OCI-LY3 (cell line): Measurements from ENCODE around the gene TYRO3.
A peak's percentile ranks its signal among the peaks of the same experiment; 100 is the strongest.

Source experiments
- H2AFZ ChIP-seq: fragments of 200-600, 300-600 bp; shearing (Covaris generic); 2 replicates; pipeline ENCODE4 v1.6.0; 2014; ENCODE audit warnings: antibody characterized with exemption, low read depth, low read length
- H3K27ac ChIP-seq: fragments of 200-600, 300-600 bp; sonication (generic); 2 replicates; pipeline ENCODE4 v1.5.1; 2014; ENCODE audit warnings: mild to moderate bottlenecking, low read length, moderate library complexity, mixed read lengths
- H3K27me3 ChIP-seq: fragments of 200-600, 300-600 bp; sonication (generic); 2 replicates; pipeline ENCODE4 v1.6.1; 2014; ENCODE audit warnings: low read depth, low read length, mixed read lengths
- H3K36me3 ChIP-seq: fragments of 200-600, 300-600 bp; sonication (generic); replicated peaks from 2 replicates; pipeline ENCODE3; 2014; ENCODE audit warnings: low read depth, low read length, mixed read lengths
- H3K4me1 ChIP-seq: fragments of 300-600, 200-600 bp; sonication (generic); 2 replicates; pipeline ENCODE4 v1.6.1; 2014; ENCODE audit warnings: low read length, mixed read lengths
- H3K4me2 ChIP-seq: fragments of 200-600, 300-600 bp; sonication (generic); 2 replicates; pipeline ENCODE4 v1.6.1; 2014; ENCODE audit warnings: low read length, mixed read lengths
- H3K4me3 ChIP-seq: fragments of 300-600, 200-600 bp; sonication (generic); 2 replicates; pipeline ENCODE4 v1.5.1; 2014; ENCODE audit warnings: antibody characterized with exemption, mild to moderate bottlenecking, low read length, moderate library complexity
- H3K79me2 ChIP-seq: fragments of 300-600, 200-600 bp; shearing (Covaris generic); 2 replicates; pipeline ENCODE4 v1.6.1; 2014; ENCODE audit warnings: mild to moderate bottlenecking, low read length, mixed read lengths
- H3K9ac ChIP-seq: fragments of 300-600, 200-600 bp; shearing (Covaris generic); 2 replicates; pipeline ENCODE4 v1.6.0; 2014; ENCODE audit warnings: mild to moderate bottlenecking, low read length, moderate library complexity
- H3K9me3 ChIP-seq: fragments of 200-600, 300-600 bp; shearing (Covaris generic); 2 replicates; pipeline ENCODE4 v1.6.1; 2014; ENCODE audit warnings: low read length, mixed read lengths; ENCODE audit not compliant: insufficient read depth
- H4K20me1 ChIP-seq: fragments of 200-600, 300-600 bp; sonication (generic); 2 replicates; pipeline ENCODE4 v1.6.1; 2016; ENCODE audit warnings: low read length, mixed read lengths; ENCODE audit not compliant: insufficient read depth
- EZH2phosphoT487 ChIP-seq: fragments of 200-600 bp; shearing (Covaris generic); IDR thresholded peaks from 2 replicates; pipeline ENCODE4 v1.6.1; 2018; ENCODE audit warnings: antibody characterized with exemption, mixed run types, low read depth
- TF ChIP-seq, protein P1 (sequence below): fragments of 200-600, 300-600 bp; sonication (generic); IDR thresholded peaks from 2 replicates; pipeline ENCODE4 v1.5.1; 2014; ENCODE audit warnings: antibody characterized with exemption, low read length, low read depth

The TYRO3 gene

DNA sequence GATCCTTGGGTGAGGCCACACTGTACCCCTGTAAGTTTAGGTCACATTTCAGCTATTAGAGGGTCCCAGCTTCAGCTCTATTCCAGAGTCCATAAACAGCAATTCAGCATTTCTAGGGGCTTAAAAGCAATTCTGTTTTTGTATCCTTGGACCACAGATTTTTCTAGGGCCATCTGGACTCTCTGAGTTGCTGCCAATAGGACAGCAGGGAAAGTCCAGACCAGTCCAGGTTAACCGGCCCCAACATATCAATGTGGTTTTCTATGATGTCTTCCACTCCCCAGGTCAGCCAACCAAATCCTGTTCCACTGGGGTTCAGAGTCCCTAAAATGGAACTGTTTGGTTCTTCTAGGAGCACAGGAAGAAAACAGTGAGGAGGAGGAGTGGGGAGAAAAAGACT lies 40.0 kb downstream of the TYRO3 start:
- Histone ChIP-seq H3K4me3 (no peak overlapping the region), H2AFZ (no peak overlapping the region), H3K4me2 (no peak overlapping the region), H3K27ac (no peak overlapping the region), H3K4me1 (peaks cover 2% of the 10 kb centered on the region), H3K79me2 (no peaks in the 10 kb centered on the region), H4K20me1 (no peaks in the 10 kb centered on the region), H3K9ac (no peak overlapping the region), H3K36me3 (no peaks in the 10 kb centered on the region), H3K9me3 (no peaks in the 10 kb centered on the region), H3K27me3 (peaks cover 22% of the 10 kb centered on the region)
- TF ChIP-seq, protein P1, sequence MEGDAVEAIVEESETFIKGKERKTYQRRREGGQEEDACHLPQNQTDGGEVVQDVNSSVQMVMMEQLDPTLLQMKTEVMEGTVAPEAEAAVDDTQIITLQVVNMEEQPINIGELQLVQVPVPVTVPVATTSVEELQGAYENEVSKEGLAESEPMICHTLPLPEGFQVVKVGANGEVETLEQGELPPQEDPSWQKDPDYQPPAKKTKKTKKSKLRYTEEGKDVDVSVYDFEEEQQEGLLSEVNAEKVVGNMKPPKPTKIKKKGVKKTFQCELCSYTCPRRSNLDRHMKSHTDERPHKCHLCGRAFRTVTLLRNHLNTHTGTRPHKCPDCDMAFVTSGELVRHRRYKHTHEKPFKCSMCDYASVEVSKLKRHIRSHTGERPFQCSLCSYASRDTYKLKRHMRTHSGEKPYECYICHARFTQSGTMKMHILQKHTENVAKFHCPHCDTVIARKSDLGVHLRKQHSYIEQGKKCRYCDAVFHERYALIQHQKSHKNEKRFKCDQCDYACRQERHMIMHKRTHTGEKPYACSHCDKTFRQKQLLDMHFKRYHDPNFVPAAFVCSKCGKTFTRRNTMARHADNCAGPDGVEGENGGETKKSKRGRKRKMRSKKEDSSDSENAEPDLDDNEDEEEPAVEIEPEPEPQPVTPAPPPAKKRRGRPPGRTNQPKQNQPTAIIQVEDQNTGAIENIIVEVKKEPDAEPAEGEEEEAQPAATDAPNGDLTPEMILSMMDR: no peak
- TF ChIP-seq EZH2phosphoT487: no peak

DNA sequence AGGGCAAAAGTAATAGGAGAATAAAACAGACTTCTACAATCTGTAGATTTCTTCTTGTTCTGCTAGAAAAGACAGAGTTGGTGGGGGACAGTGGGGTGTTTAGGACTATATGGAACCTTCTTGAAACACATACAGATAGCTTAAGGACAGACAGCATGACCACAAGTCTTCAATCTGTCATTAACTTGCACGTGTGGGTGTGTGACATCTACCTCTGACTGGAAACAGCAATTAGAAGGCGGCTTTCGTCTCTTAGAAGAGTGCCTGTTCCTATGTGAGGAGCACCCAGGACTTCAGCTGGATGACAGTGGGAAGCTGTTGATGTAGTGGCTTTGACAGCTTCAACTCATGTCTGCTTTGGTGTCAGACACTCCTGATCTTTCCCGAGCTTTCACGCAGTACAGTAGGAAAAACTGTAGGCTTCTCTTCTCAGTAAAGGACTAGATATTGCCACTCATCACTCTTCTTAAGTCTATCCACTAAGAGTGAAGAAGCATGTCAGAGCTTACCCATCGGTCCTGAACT lies 44.5 kb downstream of the TYRO3 start:
- H3K4me1 ChIP-seq: peaks cover 11% of the 10 kb centered on the region
- H3K4me2 ChIP-seq: peak overlapping the region; percentile 83
- no peak overlapping the region for H3K4me3 ChIP-seq
- no peaks in the 10 kb centered on the region for H3K79me2 ChIP-seq
- no peak overlapping the region for H3K27ac ChIP-seq
- TF ChIP-seq, protein P1: no peak
- TF ChIP-seq EZH2phosphoT487: no peak
- H3K36me3 ChIP-seq: no peaks in the 10 kb centered on the region
- H2AFZ ChIP-seq: no peak overlapping the region
- H3K9me3 ChIP-seq: no peaks in the 10 kb centered on the region
- no peaks in the 10 kb centered on the region for H4K20me1 ChIP-seq
- no peak overlapping the region for H3K9ac ChIP-seq
- peaks cover 36% of the 10 kb centered on the region for H3K27me3 ChIP-seq

DNA sequence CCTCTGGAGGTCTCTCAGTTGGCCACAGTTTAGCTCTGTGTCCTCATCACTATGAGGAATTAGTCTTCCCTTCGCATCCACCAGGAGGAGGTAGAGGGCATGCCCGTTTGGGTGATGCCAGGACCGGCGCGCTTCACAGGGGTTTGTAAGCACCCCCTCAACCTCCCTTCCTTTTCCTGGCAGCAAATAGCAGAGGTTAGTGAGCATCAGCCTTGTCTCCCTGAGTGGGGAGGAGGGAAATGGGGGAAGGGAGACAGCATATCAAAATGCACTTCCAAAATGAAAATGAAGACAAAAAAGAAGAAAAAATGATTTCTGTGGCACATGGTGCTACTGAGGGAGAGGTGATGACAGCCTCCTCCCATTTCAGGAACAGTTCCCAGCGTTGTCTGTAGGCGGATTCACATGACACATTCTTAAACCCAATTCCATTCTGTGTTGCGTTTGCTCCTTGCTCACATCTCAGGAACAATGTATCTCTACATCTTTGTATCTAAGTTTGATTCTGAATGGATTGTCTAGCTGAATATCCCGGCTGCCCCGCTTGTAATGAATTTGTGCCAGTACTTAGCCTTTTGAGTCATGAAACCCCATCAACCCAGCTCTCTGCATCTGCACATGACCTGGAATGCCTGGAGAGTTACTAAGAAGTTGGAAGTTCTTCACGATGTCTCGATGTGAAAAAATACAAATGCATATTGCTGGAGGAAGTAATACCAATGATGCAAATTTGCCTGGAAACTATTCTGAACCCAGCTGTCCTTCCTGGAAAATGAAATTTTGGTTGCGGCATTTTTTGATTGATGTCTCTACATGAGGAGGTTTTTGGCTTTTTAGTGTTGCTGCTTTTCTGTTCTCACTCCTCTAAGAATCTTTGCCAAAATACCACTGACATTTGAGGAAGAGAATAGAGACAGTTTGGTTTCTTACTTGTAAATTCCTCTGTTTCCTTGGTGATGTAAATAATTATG lies 45.2 kb downstream of the TYRO3 start:
- Histone ChIP-seq H3K27ac (no peak overlapping the region), H3K27me3 (peaks cover 36% of the 10 kb centered on the region), H4K20me1 (no peaks in the 10 kb centered on the region), H2AFZ (peak overlapping the region; percentile 43), H3K9ac (peak overlapping the region; percentile 16; the same call in 1 of the 2 replicates), H3K9me3 (no peaks in the 10 kb centered on the region), H3K4me1 (peaks cover 11% of the 10 kb centered on the region), H3K79me2 (no peaks in the 10 kb centered on the region), H3K4me2 (peak overlapping the region; percentile 83), H3K4me3 (peak overlapping the region; percentile 68), H3K36me3 (no peaks in the 10 kb centered on the region)
- TF ChIP-seq, protein P1: peak; percentile 51
- TF ChIP-seq EZH2phosphoT487: no peak

DNA sequence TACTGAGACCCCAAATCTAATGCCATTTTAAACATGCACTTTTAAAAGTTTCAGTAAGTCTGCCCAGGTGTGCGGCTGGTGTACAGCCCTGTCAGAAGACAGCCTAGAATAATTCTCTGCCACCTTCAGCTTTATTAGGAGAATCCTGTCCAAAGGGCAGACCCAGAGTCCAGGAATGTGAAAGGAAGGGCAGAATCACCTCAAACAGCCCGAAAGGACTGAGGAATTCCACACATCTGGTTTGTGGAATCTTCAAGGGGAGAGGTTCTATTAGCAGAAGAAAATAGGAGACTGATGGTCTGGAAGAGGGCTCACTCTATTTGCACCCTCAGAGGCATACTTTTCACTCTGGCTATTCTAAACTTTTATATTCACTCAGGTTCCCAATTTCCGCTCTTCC lies 46.6 kb downstream of the TYRO3 start:
- H3K36me3 ChIP-seq: no peaks in the 10 kb centered on the region
- no peak overlapping the region for H3K27ac ChIP-seq
- no peaks in the 10 kb centered on the region for H3K79me2 ChIP-seq
- no peak overlapping the region for H3K4me2 ChIP-seq
- peaks cover 36% of the 10 kb centered on the region for H3K27me3 ChIP-seq
- TF ChIP-seq EZH2phosphoT487: no peak
- TF ChIP-seq, protein P1: no peak
- H3K9ac ChIP-seq: no peak overlapping the region
- no peak overlapping the region for H3K4me3 ChIP-seq
- H4K20me1 ChIP-seq: no peaks in the 10 kb centered on the region
- no peak overlapping the region for H2AFZ ChIP-seq
- peaks cover 11% of the 10 kb centered on the region for H3K4me1 ChIP-seq
- no peaks in the 10 kb centered on the region for H3K9me3 ChIP-seq
